Coronary artery (tissue), 2 donors: ENCODE data around the gene UQCRHL.
"Not testable (repeated sequence)": the region's sequence is repeated elsewhere in the genome, so short reads cannot be mapped to it uniquely, and the experiment has no call there.

Source experiments
- DNase-seq: peaks from one replicate; pipeline ENCODE4 v3.0.0-alpha.2; 2017; ENCODE audit warnings: low spot score
- H3K27ac ChIP-seq, 2 donors: fragments of 200-600 bp; sonication (generic); one replicate each; pipeline ENCODE4 v1.5.1; 2016 to 2019
- H3K4me3 ChIP-seq: fragments of 200-600 bp; sonication (generic); 2 replicates; pipeline ENCODE4 v1.5.1; 2016; ENCODE audit warnings: mild to moderate bottlenecking, moderate library complexity
- CTCF ChIP-seq: fragments of 200-600 bp; sonication (generic); IDR thresholded peaks from one replicate; pipeline ENCODE4 v1.5.1; 2019; ENCODE audit warnings: antibody characterized with exemption

Gene UQCRHL

DNA sequence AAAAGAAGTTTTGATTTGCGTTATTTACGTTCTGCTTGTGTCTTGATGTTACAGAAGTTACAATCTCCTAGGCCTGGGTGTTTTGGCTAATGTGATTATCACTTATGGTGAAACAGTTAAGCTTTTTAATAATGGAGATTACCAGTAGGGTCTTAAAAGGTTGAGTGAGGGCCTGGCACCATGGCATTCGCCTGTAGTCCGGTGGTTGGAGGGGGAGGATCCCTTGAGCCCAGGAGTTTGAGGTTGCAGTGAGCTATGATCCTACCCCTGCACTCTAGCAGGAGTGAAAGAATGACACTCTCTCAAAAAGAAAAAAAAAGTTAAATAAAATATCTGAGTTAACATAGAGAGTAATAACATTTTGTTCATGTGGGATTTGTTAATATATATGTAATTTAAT lies 31.3 kb upstream of the UQCRHL start:
- no peak for TF ChIP-seq CTCF
- DNase-seq: no peak
- H3K4me3 ChIP-seq: no peak overlapping the region
- no peak overlapping the region for H3K27ac ChIP-seq

GRCh38 chr1:15837931-15838330 lies 30.5 kb upstream of the UQCRHL start:
- TF ChIP-seq CTCF: no peak
- Histone ChIP-seq H3K27ac (peak overlapping the region in 1 of 2 donors; percentile 6), H3K4me3 (no peak overlapping the region)
- no peak for DNase-seq

DNA sequence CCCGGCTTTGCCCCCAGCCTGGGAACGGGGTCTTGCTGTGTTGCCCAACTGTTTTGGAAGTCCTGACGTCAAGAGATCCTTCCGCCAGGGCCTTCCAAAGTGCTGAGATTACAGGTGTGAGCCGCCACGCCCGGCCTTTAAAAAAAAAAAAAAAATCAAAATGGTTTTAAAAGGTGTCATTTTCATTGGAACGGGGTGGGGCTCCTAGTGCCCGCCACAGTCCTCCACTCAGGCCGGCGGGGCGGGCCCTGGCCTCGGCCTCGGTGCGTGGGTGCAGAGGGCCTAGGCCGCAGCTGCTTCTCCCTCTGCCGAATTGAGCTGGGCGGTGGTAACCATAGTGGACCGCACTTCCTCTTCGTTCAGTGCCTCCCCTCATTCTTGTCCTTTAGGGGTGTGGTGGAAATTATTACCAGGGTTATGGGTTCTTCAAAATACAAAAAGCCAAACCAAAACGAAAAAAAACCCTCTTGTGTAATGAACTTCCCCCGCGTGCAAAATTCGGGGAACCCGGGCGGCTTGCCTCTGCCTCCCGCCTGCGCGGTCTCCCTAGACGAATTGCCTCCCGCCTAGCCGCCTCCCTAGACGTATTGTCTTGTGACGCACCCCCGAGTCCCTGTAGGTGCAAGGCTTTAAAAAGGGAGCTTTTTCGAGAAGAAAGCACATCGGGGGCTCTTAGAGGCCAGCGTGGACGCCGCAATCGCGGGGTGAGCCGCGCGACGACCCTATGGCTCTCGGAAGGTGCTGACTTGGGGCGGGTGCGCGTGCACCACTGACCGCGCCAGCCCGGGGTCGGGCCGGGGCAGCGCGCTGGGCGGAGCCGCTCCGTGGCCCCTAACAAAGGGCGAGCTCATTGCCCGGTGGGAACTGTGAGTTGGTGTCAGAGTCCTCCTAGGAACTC lies 29.6 kb upstream of the UQCRHL start:
- peak overlapping the region; percentile 84 for H3K4me3 ChIP-seq
- DNase-seq: no peak
- no peak for TF ChIP-seq CTCF
- peak overlapping the region; percentile 99 to 100 for H3K27ac ChIP-seq

DNA sequence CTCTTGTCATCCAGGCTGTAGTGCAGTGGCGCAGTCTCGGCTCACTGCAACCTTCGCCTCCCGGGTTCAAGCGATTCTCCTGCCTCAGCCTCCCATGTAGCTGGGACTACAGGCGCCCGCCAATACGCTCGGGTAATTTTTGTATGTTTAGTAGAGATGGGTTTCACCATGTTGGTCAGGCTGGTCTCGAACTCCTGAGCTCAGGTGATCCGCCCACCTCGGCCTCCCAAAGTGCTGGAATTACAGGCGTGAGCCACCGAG lies 29.0 kb upstream of the UQCRHL start:
- not testable (repeated sequence) for DNase-seq
- Histone ChIP-seq H3K27ac (peak overlapping the region; percentile 99 to 100), H3K4me3 (peak overlapping the region; percentile 84)

DNA sequence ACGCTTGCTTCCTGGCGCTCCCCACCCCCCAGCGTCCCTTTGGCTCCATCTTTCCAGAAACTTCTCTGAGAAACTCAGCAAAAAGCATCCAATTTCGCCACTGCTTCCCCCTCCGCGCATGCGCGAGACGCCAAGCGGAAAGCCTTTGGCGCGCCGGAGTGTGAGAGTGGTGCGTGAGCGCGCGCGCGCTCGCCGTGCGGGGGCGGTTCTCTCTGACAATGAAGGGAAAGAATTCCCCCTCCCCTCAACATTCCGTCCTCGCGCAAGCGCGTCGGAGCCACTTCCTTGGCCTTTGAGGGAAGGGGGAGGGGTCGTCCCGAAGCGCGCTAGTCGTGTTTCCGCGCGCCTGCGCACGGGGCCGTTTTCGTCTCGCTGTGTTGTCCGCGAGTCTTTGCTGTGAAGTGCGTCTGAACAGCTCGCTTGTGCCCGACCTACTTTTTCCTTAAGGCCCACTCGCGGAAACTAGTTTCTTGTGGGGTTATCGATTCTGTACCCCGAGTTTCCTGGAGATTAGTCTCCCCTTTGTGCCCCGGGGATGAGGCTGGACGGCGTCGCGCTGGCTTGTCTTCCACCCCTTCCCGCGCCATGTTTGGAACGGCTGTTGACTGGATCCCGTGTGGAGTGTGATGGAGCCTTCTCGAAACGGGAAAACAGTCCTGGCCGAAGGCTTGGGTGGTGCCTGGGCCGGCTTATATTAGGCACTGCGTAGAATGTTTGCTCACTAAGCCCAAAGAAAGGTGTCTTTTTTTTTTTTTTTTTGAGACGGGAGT lies 28.5 kb upstream of the UQCRHL start:
- peak overlapping the region; percentile 84 for H3K4me3 ChIP-seq
- peak overlapping the region; percentile 99 to 100 for H3K27ac ChIP-seq
- DNase-seq: peak; percentile 99
- TF ChIP-seq CTCF: no peak

GRCh38 chr1:15835205-15835740 lies 27.8 kb upstream of the UQCRHL start:
- Histone ChIP-seq H3K4me3 (peak overlapping the region; percentile 84), H3K27ac (peak overlapping the region; percentile 99 to 100)
- no peak for TF ChIP-seq CTCF
- DNase-seq: no peak

- Histone ChIP-seq H3K27ac (peak overlapping the region; percentile 99 to 100), H3K4me3 (peak overlapping the region; percentile 84)
- peak; percentile 89 for DNase-seq
- TF ChIP-seq CTCF: no peak
These were observed 27.2 kb upstream of the UQCRHL start for GRCh38 chr1:15834406-15835204.
